HepG2 (cell line): ENCODE results near the gene PRSS36. TPM values are rescaled to one million over a fixed set of nuclear protein-coding genes. Genes with fewer than 3 reads are reported as not detected.

Experiments used
- ARID5B ChIP-seq: IDR thresholded peaks from 2 replicates; pipeline ENCODE4 v1.4.0; 2020; ENCODE audit warnings: mild to moderate bottlenecking, missing genetic modification reagents
- ARNT ChIP-seq: fragments of 450-650 bp; IDR thresholded peaks from 2 replicates; pipeline ENCODE4 v1.6.1; 2017
- ATF2 ChIP-seq: sonication (generic); formaldehyde crosslinking; IDR thresholded peaks from 2 replicates; pipeline ENCODE4 v1.4.0; 2020; ENCODE audit warnings: missing genetic modification reagents
- CREB1 ChIP-seq, 2 experiments: fragments of 450-650 bp in 1 of 2; IDR thresholded peaks; 2 replicates each; pipeline ENCODE4 v1.6.1; 2016 to 2017; ENCODE audit warnings: control low read depth in 1 of 2, mild to moderate bottlenecking in 1 of 2, missing compliant biosample characterization in 1 of 2, missing genetic modification characterization in 1 of 2
- DBP ChIP-seq: sonication (generic); formaldehyde crosslinking; IDR thresholded peaks from 2 replicates; pipeline ENCODE4 v1.4.0; 2020; ENCODE audit warnings: missing genetic modification reagents; ENCODE audit errors: not compliant biosample characterization
- FOXP1 ChIP-seq, 2 experiments: fragments of 450-650 bp in 1 of 2; IDR thresholded peaks; 2 replicates each; pipeline ENCODE4 v1.6.1; 2017 to 2018; ENCODE audit warnings: antibody characterized with exemption in 1 of 2
- FUBP1 ChIP-seq: sonication (generic); formaldehyde crosslinking; IDR thresholded peaks from 2 replicates; pipeline ENCODE4 v1.5.1; 2020; ENCODE audit warnings: missing genetic modification reagents, mild to moderate bottlenecking, borderline replicate concordance
- MIER2 ChIP-seq: IDR thresholded peaks from 2 replicates; pipeline ENCODE4 v1.6.1; 2016; ENCODE audit warnings: missing biosample characterization, missing genetic modification reagents
- NCOA1 ChIP-seq: sonication (generic); formaldehyde crosslinking; IDR thresholded peaks from 2 replicates; pipeline ENCODE4 v1.9.0; 2021; ENCODE audit warnings: missing genetic modification reagents
- NR2F1 ChIP-seq, 2 experiments: fragments of 450-650 bp in 1 of 2; formaldehyde crosslinking in 1 of 2; IDR thresholded peaks; 2 replicates each; pipeline versions ENCODE4 v1.5.0 to v1.6.1; 2016 to 2020; ENCODE audit warnings: mild to moderate bottlenecking in 1 of 2, missing compliant biosample characterization in 1 of 2, missing genetic modification reagents in 1 of 2, moderate library complexity in 1 of 2
- NR2F6 ChIP-seq, 2 experiments: IDR thresholded peaks; 2 replicates each; pipeline ENCODE4 v1.6.1; 2016; ENCODE audit warnings: antibody characterized with exemption in 1 of 2, mild to moderate bottlenecking in 1 of 2
- PBX3 ChIP-seq: sonication (generic); formaldehyde crosslinking; IDR thresholded peaks from 2 replicates; pipeline ENCODE4 v1.8.1; 2023; ENCODE audit warnings: missing genetic modification reagents, inconsistent platforms, borderline replicate concordance
- RORA ChIP-seq: sonication (generic); formaldehyde crosslinking; IDR thresholded peaks from 2 replicates; pipeline ENCODE4 v1.5.0; 2020; ENCODE audit warnings: mild to moderate bottlenecking, missing genetic modification reagents, moderate library complexity
- SNRNP70 ChIP-seq: fragments of 200-400 bp; formaldehyde crosslinking; IDR thresholded peaks from 2 replicates; pipeline ENCODE4 v1.6.1; 2017; ENCODE audit warnings: mild to moderate bottlenecking, low read depth, low read length, moderate library complexity
- ZNF234 ChIP-seq: sonication (generic); formaldehyde crosslinking; conservative IDR thresholded peaks from 2 replicates; pipeline ENCODE4 v1.5.1; 2020; ENCODE audit warnings: mild to moderate bottlenecking, missing genetic modification reagents
- ZNF275 ChIP-seq: sonication (generic); formaldehyde crosslinking; IDR thresholded peaks from 2 replicates; pipeline ENCODE4 v1.8.0; 2022; ENCODE audit warnings: missing genetic modification reagents, mild to moderate bottlenecking, inconsistent platforms, borderline replicate concordance
- polyA plus RNA-seq, 8 experiments: library from polyadenylated mRNA; depleted of rRNA in 3 of 8; stranded (reverse) in 7 of 8; unstranded in 1 of 8; fragments of >200 nt; fragmentation: Illumina TruSeq in 4 of 8; extraction: Trizol in 4 of 8; gene quantifications; 2 replicates each; pipeline versions ENCODE4 v1.2.1 to v1.2.3, GENCODE V29; 2011 to 2016; ENCODE audit warnings: low read depth in 4 of 8, missing spikeins in 1 of 8, mixed read lengths in 1 of 8; ENCODE audit not compliant: insufficient read depth in 1 of 8
- total RNA-seq, 5 experiments: library from RNA; depleted of rRNA; stranded (reverse); fragments of >200 nt; fragmentation: Illumina TruSeq; extraction: Trizol; gene quantifications; 2 replicates each; pipeline ENCODE4 v1.2.3, GENCODE V29; 2016; ENCODE audit warnings: low read depth in 1 of 5

The PRSS36 gene
- total and polyA plus RNA-seq, 2 of the 13 experiments (the other 11 are each of a cell fraction or from before 2014, with no cell fraction given) = 1.5 to 2.1 TPM

GRCh38 chr16:31135535-31136286 is 14.2 kb downstream of the PRSS36 start, which contains the start of gene PRSS8 (continued):
- TF ChIP-seq FUBP1 (CRISPR knock-in tag) (no peak), ZNF275 (CRISPR knock-in tag) (no peak), PBX3 (CRISPR knock-in tag) (no peak), FOXP1 (IDR thresholded peaks at IDR 0.05) (peak; percentile 48; the same call in 1 of the 2 replicates), FOXP1 (CRISPR knock-in tag; IDR thresholded peaks at IDR 0.05) (no peak), ARID5B (no peak), DBP (CRISPR knock-in tag) (no peak), MIER2 (no peak), NCOA1 (CRISPR knock-in tag) (no peak), RORA (CRISPR knock-in tag) (no peak), ZNF234 (CRISPR knock-in tag) (no peak), SNRNP70 (no peak), ARNT (0 out of 2 replicates have a peak, but pooled peaks have one; percentile 82), NR2F1 (CRISPR knock-in tag; IDR thresholded peaks at IDR 0.05) (no peak), CREB1 (IDR thresholded peaks at IDR 0.05) (peak; percentile 17; the same call in 1 of the 2 replicates), CREB1 (CRISPR knock-in tag; IDR thresholded peaks at IDR 0.05) (no peak), ATF2 (no peak), NR2F6 (IDR thresholded peaks at IDR 0.05) (no peak), NR2F6 (CRISPR knock-in tag; IDR thresholded peaks at IDR 0.05) (no peak)
